SK-N-SH treated with all-trans-retinoic acid at 6 μM for 48 hours (cell line): ENCODE measurements around the gene RNFT2.
A peak's percentile ranks its signal among the peaks of the same experiment; 100 is the strongest.

Experiments used
- ATAC-seq: fragments of 200-7000 bp; cut with Tn5 transposase; 3 replicates; pipeline ENCODE4 v1.9.1; 2020; ENCODE audit warnings: mild to moderate bottlenecking, moderate library complexity
- ARNTL ChIP-seq: fragments of 450-650 bp; formaldehyde crosslinking; IDR thresholded peaks from 2 replicates; pipeline ENCODE4 v1.5.0; 2020; ENCODE audit warnings: low read depth, mild to moderate bottlenecking, moderate library complexity, borderline replicate concordance
- BACH2 ChIP-seq: fragments of 250-450 bp; sonication (Bioruptor Pico); IDR thresholded peaks from 2 replicates; pipeline ENCODE4 v1.9.0; 2021; ENCODE audit warnings: mild to moderate bottlenecking, borderline replicate concordance
- CREB5 ChIP-seq: fragments of 250-450 bp; sonication (Bioruptor Pico); IDR thresholded peaks from 2 replicates; pipeline ENCODE4 v1.5.1; 2020; ENCODE audit warnings: low read depth, mild to moderate bottlenecking, moderate library complexity
- CSRNP3 ChIP-seq: fragments of 250-450 bp; sonication (Bioruptor Pico); IDR thresholded peaks from 2 replicates; pipeline ENCODE4 v1.5.1; 2021; ENCODE audit warnings: mild to moderate bottlenecking, moderate library complexity
- GLIS3 ChIP-seq: fragments of 250-450 bp; sonication (Bioruptor Pico); IDR thresholded peaks from 2 replicates; pipeline ENCODE4 v1.5.0; 2020; ENCODE audit warnings: mild to moderate bottlenecking, moderate library complexity
- ISL1 ChIP-seq: fragments of 250-450 bp; sonication (Bioruptor Pico); IDR thresholded peaks from 2 replicates; pipeline ENCODE4 v2.1.2; 2022; ENCODE audit warnings: mild to moderate bottlenecking, moderate library complexity
- OSR1 ChIP-seq: fragments of 250-450 bp; sonication (Bioruptor Pico); IDR thresholded peaks from 2 replicates; pipeline ENCODE4 v1.8.0; 2022; ENCODE audit warnings: moderate library complexity, mild to moderate bottlenecking, inconsistent platforms
- PATZ1 ChIP-seq: fragments of 250-450 bp; sonication (Bioruptor Pico); IDR thresholded peaks from 2 replicates; pipeline ENCODE4 v1.8.0; 2020; ENCODE audit warnings: mild to moderate bottlenecking, moderate library complexity, borderline replicate concordance
- POU6F1 ChIP-seq: fragments of 250-450 bp; sonication (Bioruptor Pico); IDR thresholded peaks from 2 replicates; pipeline ENCODE4 v1.8.0; 2021; ENCODE audit warnings: low read depth, mild to moderate bottlenecking, moderate library complexity, borderline replicate concordance
- PPARA ChIP-seq: fragments of 250-450 bp; sonication (Bioruptor Pico); IDR thresholded peaks from 2 replicates; pipeline ENCODE4 v1.5.0; 2020; ENCODE audit warnings: mild to moderate bottlenecking, borderline replicate concordance
- RARB ChIP-seq: fragments of 250-450 bp; sonication (Bioruptor Pico); IDR thresholded peaks from 2 replicates; pipeline ENCODE4 v1.8.0; 2021; ENCODE audit warnings: mild to moderate bottlenecking, moderate library complexity
- TCF4 ChIP-seq: fragments of 250-450 bp; sonication (Bioruptor Pico); IDR thresholded peaks from 2 replicates; pipeline ENCODE4 v1.8.0; 2021; ENCODE audit warnings: mild to moderate bottlenecking, moderate library complexity, borderline replicate concordance
- ZFP3 ChIP-seq: fragments of 250-450 bp; sonication (Bioruptor Pico); IDR thresholded peaks from 2 replicates; pipeline ENCODE4 v1.5.0; 2020; ENCODE audit warnings: mild to moderate bottlenecking, moderate library complexity
- ZFP30 ChIP-seq: fragments of 450-650 bp; formaldehyde crosslinking; IDR thresholded peaks from 2 replicates; pipeline ENCODE4 v1.5.0; 2022; ENCODE audit warnings: mild to moderate bottlenecking, moderate library complexity
- ZNF565 ChIP-seq: fragments of 450-650 bp; formaldehyde crosslinking; conservative IDR thresholded peaks from 2 replicates; pipeline ENCODE4 v1.5.0; 2020; ENCODE audit warnings: low read depth, mild to moderate bottlenecking, moderate library complexity
- ZNF70 ChIP-seq: fragments of 450-650 bp; formaldehyde crosslinking; IDR thresholded peaks from 2 replicates; pipeline ENCODE4 v1.5.0; 2020; ENCODE audit warnings: mild to moderate bottlenecking, moderate library complexity
- ZNF8 ChIP-seq: fragments of 450-650 bp; formaldehyde crosslinking; IDR thresholded peaks from 2 replicates; pipeline ENCODE4 v1.5.0; 2020; ENCODE audit warnings: mild to moderate bottlenecking, moderate library complexity

The RNFT2 gene

GRCh38 chr12:116708826-116709756 is 29.0 kb upstream of the RNFT2 start:
- TF ChIP-seq TCF4 (peak; percentile 43; the same call in 1 of the 2 replicates), RARB (no peak)
- peak; percentile 95 for ATAC-seq

GRCh38 chr12:116709768-116710167 is 28.3 kb upstream of the RNFT2 start:
- TF ChIP-seq ISL1 (no peak), PATZ1 (CRISPR knock-in tag) (no peak), CSRNP3 (CRISPR knock-in tag) (no peak), ZFP30 (no peak), POU6F1 (no peak), ZFP3 (CRISPR knock-in tag) (no peak), RARB (no peak), TCF4 (no peak), PPARA (CRISPR knock-in tag) (no peak), ZNF8 (CRISPR knock-in tag) (no peak), BACH2 (CRISPR knock-in tag) (no peak), CREB5 (no peak), ZNF565 (no peak), OSR1 (no peak), ZNF70 (CRISPR knock-in tag) (no peak), GLIS3 (CRISPR knock-in tag) (no peak)
- no peak for ATAC-seq

GRCh38 chr12:116710370-116711150 is 27.6 kb upstream of the RNFT2 start:
- no peak for ATAC-seq
- TF ChIP-seq GLIS3 (CRISPR knock-in tag) (no peak), PPARA (CRISPR knock-in tag) (no peak), CSRNP3 (CRISPR knock-in tag) (no peak), POU6F1 (no peak), CREB5 (no peak), BACH2 (CRISPR knock-in tag) (no peak), ISL1 (no peak), ARNTL (CRISPR knock-in tag) (no peak)
